Spleen (tissue), 7 donors: ENCODE results near the gene PNISR.

Source experiments
- POLR2A ChIP-seq, 3 donors: fragments of 450-650 bp; IDR thresholded peaks; one replicate each; pipeline ENCODE4 v1.5.1; 2017; ENCODE audit warnings: antibody characterized with exemption in 3 of 3, mild to moderate bottlenecking in 1 of 3
- POLR2AphosphoS5 ChIP-seq, 3 donors: sonication (generic); formaldehyde crosslinking; IDR thresholded peaks; one replicate each; pipeline ENCODE4 v1.5.1; 2017; ENCODE audit warnings: antibody characterized with exemption in 3 of 3
- TF ChIP-seq, protein P1 (sequence below), 11 experiments: fragments of 200-600 bp in 7 of 11; fragments of 450-650 bp in 4 of 11; sonication (generic) in 4 of 11; IDR thresholded peaks in 8 of 11; conservative IDR thresholded peaks in 3 of 11; 1 replicate in 7 of 11; 2 replicates in 4 of 11; pipeline versions ENCODE4 v1.4.0 to v1.8.0; 2016 to 2021; ENCODE audit warnings: antibody characterized with exemption in 11 of 11, inconsistent platforms in 4 of 11, mild to moderate bottlenecking in 1 of 11
- donor health status: DM: no; HTN: no; CAD: no; lungs with moderate emphysema.
- donor health status: DM: no; HTN: no; CAD: no.
- donor health status: DM: no; HTN: no; CAD: no.

DNA sequence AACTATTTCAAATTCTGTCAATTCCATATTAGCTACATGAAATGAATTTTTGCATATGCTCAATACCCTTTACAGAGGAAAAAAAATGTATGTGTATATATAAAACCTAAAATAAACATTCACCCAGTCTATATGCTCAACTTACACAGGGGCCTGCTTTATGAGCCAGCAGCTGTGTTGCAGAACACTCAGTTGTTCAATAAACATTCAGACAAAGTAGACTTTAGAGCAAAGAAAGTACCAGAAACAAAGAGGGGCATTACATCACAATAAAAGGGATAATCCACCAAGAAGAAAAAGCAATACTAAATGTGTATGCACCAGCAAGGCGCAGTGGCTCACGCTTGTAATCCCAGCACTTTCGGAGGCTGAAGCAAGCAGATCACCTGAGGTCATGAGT, 40.6 kb downstream of the PNISR start:
- TF ChIP-seq POLR2A (IDR thresholded peaks at IDR 0.05), result no peak
- TF ChIP-seq, protein P1, sequence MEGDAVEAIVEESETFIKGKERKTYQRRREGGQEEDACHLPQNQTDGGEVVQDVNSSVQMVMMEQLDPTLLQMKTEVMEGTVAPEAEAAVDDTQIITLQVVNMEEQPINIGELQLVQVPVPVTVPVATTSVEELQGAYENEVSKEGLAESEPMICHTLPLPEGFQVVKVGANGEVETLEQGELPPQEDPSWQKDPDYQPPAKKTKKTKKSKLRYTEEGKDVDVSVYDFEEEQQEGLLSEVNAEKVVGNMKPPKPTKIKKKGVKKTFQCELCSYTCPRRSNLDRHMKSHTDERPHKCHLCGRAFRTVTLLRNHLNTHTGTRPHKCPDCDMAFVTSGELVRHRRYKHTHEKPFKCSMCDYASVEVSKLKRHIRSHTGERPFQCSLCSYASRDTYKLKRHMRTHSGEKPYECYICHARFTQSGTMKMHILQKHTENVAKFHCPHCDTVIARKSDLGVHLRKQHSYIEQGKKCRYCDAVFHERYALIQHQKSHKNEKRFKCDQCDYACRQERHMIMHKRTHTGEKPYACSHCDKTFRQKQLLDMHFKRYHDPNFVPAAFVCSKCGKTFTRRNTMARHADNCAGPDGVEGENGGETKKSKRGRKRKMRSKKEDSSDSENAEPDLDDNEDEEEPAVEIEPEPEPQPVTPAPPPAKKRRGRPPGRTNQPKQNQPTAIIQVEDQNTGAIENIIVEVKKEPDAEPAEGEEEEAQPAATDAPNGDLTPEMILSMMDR (IDR thresholded peaks at IDR 0.05 in 8 of 11, conservative IDR thresholded peaks at IDR 0.05 in 3 of 11), result no peak
- no peak for TF ChIP-seq POLR2AphosphoS5 (IDR thresholded peaks at IDR 0.05)
